K562 (cell line): Measurements from ENCODE around the gene SIK3. TPM values are rescaled to one million over a fixed set of nuclear protein-coding genes. Genes with fewer than 3 reads are reported as not detected.

ENCODE experiments used
- ATAC-seq: fragments of 200-7000 bp; cut with Tn5 transposase; 3 replicates; pipeline ENCODE4 v1.9.1; 2020; ENCODE audit warnings: moderate library complexity
- BruUV-seq: library from RNA; stranded (reverse); fragments of 400-500 nt; replicated peaks from 2 replicates; lab custom pipeline; 2021; lab: Mats Ljungman, UMichigan
- CTCF ChIA-PET: fragments of 300-600 bp; formaldehyde crosslinking; extraction: SDS; loops from one replicate; lab custom pipeline; 2021; ENCODE audit warnings: low intra/inter-chr PET ratio; lab: Yijun Ruan, JAX
- POLR2A ChIA-PET: fragments of 300-600, 350-650 bp; sonication (Branson Sonifier 250); formaldehyde crosslinking; extraction: SDS; loops from one replicate; lab custom pipeline; 2021; ENCODE audit warnings: antibody characterized with exemption, inconsistent platforms; lab: Yijun Ruan, JAX
- DNase-seq, 4 experiments: peaks; one replicate each; pipeline versions ENCODE4 v3.0.0 to v3.0.0-alpha.2; 2011 to 2018; ENCODE audit warnings: low spot score in 3 of 4, mixed read lengths in 3 of 4; ENCODE audit errors: extremely low read depth in 1 of 4
- FAIRE-seq: peaks from 2 replicates; lab custom pipeline; 2011; peaks lifted over from hg19 to GRCh38; lab: Jason Lieb, UNC
- H2AFZ ChIP-seq: 2 replicates; pipeline ENCODE4 v1.6.0; 2011; ENCODE audit warnings: low read depth, low read length, control low read depth, inconsistent platforms
- H3K27ac ChIP-seq: fragments of 200-600 bp; 3 replicates; pipeline ENCODE4 v1.8.0; 2011; ENCODE audit warnings: low read depth, mild to moderate bottlenecking, control low read depth, inconsistent platforms, low read length, moderate library complexity, mixed read lengths; ENCODE audit errors: extremely low read depth
- H3K27me3 ChIP-seq, 2 experiments: fragments of 300-600 bp in 1 of 2; 2 replicates in 1 of 2; 3 replicates in 1 of 2; pipeline versions ENCODE4 v1.6.0 to v1.8.0; 2011; ENCODE audit warnings: inconsistent platforms in 2 of 2, low read length in 2 of 2, mild to moderate bottlenecking in 1 of 2, mixed read lengths in 1 of 2, moderate library complexity in 1 of 2; ENCODE audit not compliant: control insufficient read depth in 2 of 2, insufficient read depth in 2 of 2
- H3K36me3 ChIP-seq: fragments of 300-600 bp; 3 replicates; pipeline ENCODE4 v1.8.0; 2011; ENCODE audit warnings: mild to moderate bottlenecking, low read length, inconsistent platforms; ENCODE audit not compliant: control insufficient read depth, insufficient read depth
- H3K4me1 ChIP-seq, 2 experiments: fragments of 200-600 bp in 1 of 2; replicated peaks in 1 of 2; 2 replicates in 1 of 2; 3 replicates in 1 of 2; pipeline versions ENCODE4 v1.5.1 to v1.8.0; 2011; ENCODE audit warnings: inconsistent platforms in 2 of 2, low read length in 2 of 2, mild to moderate bottlenecking in 1 of 2, mixed read lengths in 1 of 2, moderate library complexity in 1 of 2; ENCODE audit not compliant: control insufficient read depth in 2 of 2, insufficient read depth in 2 of 2
- H3K4me2 ChIP-seq: 2 replicates; pipeline ENCODE4 v1.6.1; 2011; ENCODE audit warnings: low read length, control low read depth, inconsistent platforms, mixed read lengths; ENCODE audit not compliant: insufficient read depth
- H3K4me3 ChIP-seq: fragments of 200-600 bp; sonication (generic), shearing (Covaris generic); 2 replicates; pipeline ENCODE4 v1.5.1; 2016; ENCODE audit warnings: control low read depth, inconsistent platforms
- H3K79me2 ChIP-seq: fragments of 200-600 bp; 3 replicates; pipeline ENCODE4 v1.8.0; 2011; ENCODE audit warnings: low read length, inconsistent platforms; ENCODE audit not compliant: control insufficient read depth, insufficient read depth
- H3K9ac ChIP-seq, 2 experiments: 2 replicates each; pipeline versions ENCODE4 v1.6.0 to v1.6.1; 2011; ENCODE audit warnings: low read depth in 2 of 2, low read length in 2 of 2, control low read depth in 1 of 2, inconsistent platforms in 1 of 2, mild to moderate bottlenecking in 1 of 2, mixed read lengths in 1 of 2; ENCODE audit not compliant: insufficient read depth in 1 of 2
- H3K9me1 ChIP-seq: one replicate; pipeline ENCODE4 v1.6.0; 2011; ENCODE audit warnings: inconsistent platforms, mild to moderate bottlenecking, low read length, moderate library complexity; ENCODE audit not compliant: control insufficient read depth, insufficient read depth
- H3K9me3 ChIP-seq: replicated peaks from 2 replicates; pipeline ENCODE4 v1.5.1; 2011; ENCODE audit warnings: low read depth, low read length, inconsistent platforms; ENCODE audit not compliant: control insufficient read depth, insufficient read depth
- H4K20me1 ChIP-seq: replicated peaks from 2 replicates; pipeline ENCODE4 v1.6.1; 2011; ENCODE audit warnings: low read length, inconsistent platforms, mixed read lengths; ENCODE audit not compliant: control insufficient read depth, insufficient read depth
- ATF4 ChIP-seq: fragments of 450-650 bp; formaldehyde crosslinking; IDR thresholded peaks from 2 replicates; pipeline ENCODE4 v1.4.0; 2022; ENCODE audit warnings: mild to moderate bottlenecking, moderate library complexity
- BDP1 ChIP-seq: IDR thresholded peaks from 3 replicates; pipeline ENCODE4 v1.6.1; 2011; ENCODE audit not compliant: insufficient read length, insufficient read depth
- ETV1 ChIP-seq: fragments of 450-650 bp; conservative IDR thresholded peaks from 2 replicates; pipeline ENCODE4 v1.6.1; 2016; ENCODE audit warnings: missing genetic modification characterization, control low read depth, low read depth, missing compliant biosample characterization
- NFRKB ChIP-seq: fragments of 450-650 bp; IDR thresholded peaks from 2 replicates; pipeline ENCODE4 v1.6.1; 2016; ENCODE audit warnings: low read depth
- NR2C1 ChIP-seq, 2 experiments: fragments of 450-650 bp; IDR thresholded peaks; 2 replicates each; pipeline ENCODE4 v1.6.1; 2017; ENCODE audit warnings: mild to moderate bottlenecking in 2 of 2, antibody characterized with exemption in 1 of 2, inconsistent platforms in 1 of 2, missing compliant biosample characterization in 1 of 2, missing genetic modification characterization in 1 of 2
- RBM15 ChIP-seq: fragments of 200-400 bp; formaldehyde crosslinking; IDR thresholded peaks from 2 replicates; pipeline ENCODE4 v1.6.1; 2018; ENCODE audit warnings: mild to moderate bottlenecking, low read length, moderate library complexity; ENCODE audit not compliant: insufficient read depth
- SMARCA5 ChIP-seq: fragments of 450-650 bp; IDR thresholded peaks from 2 replicates; pipeline ENCODE4 v1.6.1; 2016
- TAF1 ChIP-seq: IDR thresholded peaks from 2 replicates; pipeline ENCODE4 v1.6.1; 2011; ENCODE audit warnings: mild to moderate bottlenecking, low read length, moderate library complexity; ENCODE audit not compliant: insufficient read depth, control insufficient read depth, severe bottlenecking; ENCODE audit errors: extremely low read depth
- TCF7L2 ChIP-seq: fragments of 150-350 bp; IDR thresholded peaks from 2 replicates; pipeline ENCODE4 v1.6.1; 2016; ENCODE audit warnings: low read depth, mild to moderate bottlenecking, low read length, moderate library complexity
- ZSCAN29 ChIP-seq: fragments of 450-650 bp; IDR thresholded peaks from 2 replicates; pipeline ENCODE4 v1.6.1; 2017
- WGBS: fragments of 100-300 bp; shearing (Covaris generic); methylation state at CpG from one replicate; pipeline ENCODE4 v1.1.6; 2016; ENCODE audit warnings: low coverage, mixed read lengths; ENCODE audit not compliant: insufficient coverage; ENCODE audit errors: missing lambda C conversion rate; 5-methylcytosine and 5-hydroxymethylcytosine counted together
- in situ Hi-C: fragments of 300-500 bp; cut with MboI; formaldehyde crosslinking; loops from 4 replicates; pipeline ENCODE4 v1.15.0; 2018; ENCODE audit warnings: inconsistent platforms, mixed read lengths
- intact Hi-C: fragments of 100-400 bp; cut with micrococcal nuclease; formaldehyde crosslinking; loops from 2 replicates; pipeline ENCODE4 v1.14.2; 2022
- polyA plus RNA-seq, 8 experiments: library from polyadenylated mRNA; depleted of rRNA in 4 of 8; stranded (reverse) in 5 of 8; unstranded in 3 of 8; fragments of >200 nt; fragmentation: Nextera tagmentation in 2 of 8; fragmentation: Illumina TruSeq in 1 of 8; extraction: Ambion mirVana in 2 of 8; extraction: Trizol in 1 of 8; gene quantifications; 2 replicates each; pipeline versions ENCODE4 v1.2.1 to v1.2.3, GENCODE V29; 2011 to 2014; ENCODE audit warnings: inconsistent platforms in 1 of 8, missing spikeins in 1 of 8
- total RNA-seq, 7 experiments: library from RNA; depleted of rRNA in 6 of 7; stranded (reverse); fragments of >200 nt in 6 of 7; fragmentation: Illumina TruSeq in 2 of 7; extraction: Trizol in 2 of 7; gene quantifications; 2 replicates each; pipeline versions ENCODE4 v1.2.1 to v1.2.3, GENCODE V29; 2011 to 2021; ENCODE audit warnings: low replicate concordance in 1 of 7

SIK3 gene
- total and polyA plus RNA-seq, 9 of the 15 experiments (the other 6 are each of a cell fraction or from before 2014, with no cell fraction given): 1.6 to 21.6 (median 8.0) TPM

- BruUV-seq: no TSS peak
- POLR2A ChIA-PET: interaction anchor here (0.6 kb wide), 2 partner anchors 13 to 85 kb away, joined by 3 to 4 read pairs; no protein-coding TSS in a partner anchor
- H3K4me2 ChIP-seq: no peak overlapping the region
- no peaks in the 10 kb centered on the region for H3K79me2 ChIP-seq
- H3K27me3 ChIP-seq: no peaks in the 10 kb centered on the region
- no peak overlapping the region for H3K9ac ChIP-seq
- intact Hi-C loops: no loop called here
- in situ Hi-C loops: no loop called here
- no peaks in the 10 kb centered on the region for H3K9me3 ChIP-seq
- H4K20me1 ChIP-seq: no peaks in the 10 kb centered on the region
- TF ChIP-seq ZSCAN29: no peak
- no peak for TF ChIP-seq BDP1
- TF ChIP-seq NFRKB: no peak
- TF ChIP-seq NR2C1 (IDR thresholded peaks at IDR 0.05): no peak
- TF ChIP-seq NR2C1 (tag; IDR thresholded peaks at IDR 0.05): no peak
- no peak for TF ChIP-seq RBM15
- no peak for TF ChIP-seq TAF1
- TF ChIP-seq ATF4 (CRISPR knock-in tag): no peak
- TF ChIP-seq SMARCA5: no peak
- no peak for TF ChIP-seq ETV1 (tag)
- no peak for TF ChIP-seq TCF7L2
- TF ChIP-seq, all 486 proteins: peak for 0
- 83% methylated on average over 4 of the region's 4 CpGs for WGBS
- CTCF ChIA-PET: no interaction called here
- Histone ChIP-seq H3K4me3 (no peak overlapping the region), H3K36me3 (peaks cover 24% of the 10 kb centered on the region; the same call in 2 of the 3 replicates), H3K27ac (no peak overlapping the region), H3K9me1 (no peaks in the 10 kb centered on the region), H3K4me1 (no peaks in the 10 kb centered on the region), H2AFZ (no peak overlapping the region)
- no peak for ATAC-seq
- no peak for FAIRE-seq
- DNase-seq: no peak
These were observed 207.6 kb downstream of the SIK3 start for GRCh38 chr11:116890607-116891006.
